HepG2 (cell line): ENCODE results near the gene COQ9. TPM values are rescaled to one million over a fixed set of nuclear protein-coding genes. Genes with fewer than 3 reads are reported as not detected.

ENCODE experiments used
- AGO2 ChIP-seq: fragments of 200-400 bp; formaldehyde crosslinking; optimal IDR thresholded peaks from 2 replicates; pipeline ENCODE3; 2017; ENCODE audit warnings: mild to moderate bottlenecking, low read depth, low read length, moderate library complexity
- GTF2F1 ChIP-seq: fragments of 150-350 bp; IDR thresholded peaks from 2 replicates; pipeline ENCODE4 v1.6.1; 2014; ENCODE audit warnings: low read length
- HES4 ChIP-seq: sonication (generic); formaldehyde crosslinking; IDR thresholded peaks from 2 replicates; pipeline ENCODE4 v1.9.0; 2021; ENCODE audit warnings: mild to moderate bottlenecking, missing genetic modification reagents, borderline replicate concordance
- HOXA7 ChIP-seq: sonication (generic); formaldehyde crosslinking; IDR thresholded peaks from 2 replicates; pipeline ENCODE4 v1.8.1; 2022; ENCODE audit warnings: mild to moderate bottlenecking, missing genetic modification reagents, moderate library complexity
- KDM1A ChIP-seq: IDR thresholded peaks from 2 replicates; pipeline ENCODE4 v1.6.1; 2016; ENCODE audit warnings: missing compliant biosample characterization
- KDM3A ChIP-seq: IDR thresholded peaks from 2 replicates; pipeline ENCODE4 v1.6.1; 2018; ENCODE audit warnings: low read depth, missing compliant biosample characterization
- KLF9 ChIP-seq: IDR thresholded peaks from 2 replicates; pipeline ENCODE4 v1.6.1; 2016; ENCODE audit warnings: low read depth
- PCBP2 ChIP-seq: fragments of 200-400 bp; formaldehyde crosslinking; optimal IDR thresholded peaks from 2 replicates; pipeline ENCODE3; 2018; ENCODE audit warnings: low read length, low read depth; ENCODE audit not compliant: poor library complexity, severe bottlenecking
- RARG ChIP-seq: sonication (generic); formaldehyde crosslinking; IDR thresholded peaks from 2 replicates; pipeline ENCODE4 v1.4.0; 2020; ENCODE audit warnings: low read depth, mild to moderate bottlenecking, missing genetic modification reagents
- YY1 ChIP-seq: IDR thresholded peaks from 2 replicates; pipeline ENCODE4 v1.6.1; 2011; ENCODE audit warnings: low read length, low read depth, moderate library complexity, mild to moderate bottlenecking; ENCODE audit not compliant: insufficient read depth, insufficient replicate concordance
- ZBTB1 ChIP-seq: sonication (generic); formaldehyde crosslinking; IDR thresholded peaks from 2 replicates; pipeline ENCODE4 v1.4.0; 2020; ENCODE audit warnings: missing genetic modification reagents, borderline replicate concordance
- ZMAT3 ChIP-seq: sonication (generic); formaldehyde crosslinking; conservative IDR thresholded peaks from 2 replicates; pipeline ENCODE4 v1.7.0; 2021; ENCODE audit warnings: missing genetic modification reagents
- ZNF121 ChIP-seq: sonication (generic); formaldehyde crosslinking; IDR thresholded peaks from 2 replicates; pipeline ENCODE4 v1.5.0; 2020; ENCODE audit warnings: mild to moderate bottlenecking, missing genetic modification reagents
- ZNF124 ChIP-seq: sonication (generic); formaldehyde crosslinking; IDR thresholded peaks from 2 replicates; pipeline ENCODE4 v1.4.0; 2020; ENCODE audit warnings: missing genetic modification reagents
- ZNF160 ChIP-seq: sonication (generic); formaldehyde crosslinking; IDR thresholded peaks from 2 replicates; pipeline ENCODE4 v1.8.0; 2022; ENCODE audit warnings: mild to moderate bottlenecking, inconsistent platforms, missing genetic modification reagents
- ZNF274 ChIP-seq: sonication (generic); formaldehyde crosslinking; IDR thresholded peaks from 2 replicates; pipeline ENCODE4 v1.5.1; 2020; ENCODE audit warnings: mild to moderate bottlenecking, missing genetic modification reagents
- ZNF569 ChIP-seq: sonication (generic); formaldehyde crosslinking; IDR thresholded peaks from 2 replicates; pipeline ENCODE4 v1.5.0; 2020; ENCODE audit warnings: mild to moderate bottlenecking, missing genetic modification reagents, moderate library complexity, borderline replicate concordance
- ZNF782 ChIP-seq: sonication (generic); formaldehyde crosslinking; IDR thresholded peaks from 2 replicates; pipeline ENCODE4 v1.4.0; 2020; ENCODE audit warnings: missing genetic modification reagents, mild to moderate bottlenecking, borderline replicate concordance
- polyA plus RNA-seq, 8 experiments: library from polyadenylated mRNA; depleted of rRNA in 3 of 8; stranded (reverse) in 7 of 8; unstranded in 1 of 8; fragments of >200 nt; fragmentation: Illumina TruSeq in 4 of 8; extraction: Trizol in 4 of 8; gene quantifications; 2 replicates each; pipeline versions ENCODE4 v1.2.1 to v1.2.3, GENCODE V29; 2011 to 2016; ENCODE audit warnings: low read depth in 4 of 8, missing spikeins in 1 of 8, mixed read lengths in 1 of 8; ENCODE audit not compliant: insufficient read depth in 1 of 8
- total RNA-seq, 5 experiments: library from RNA; depleted of rRNA; stranded (reverse); fragments of >200 nt; fragmentation: Illumina TruSeq; extraction: Trizol; gene quantifications; 2 replicates each; pipeline ENCODE4 v1.2.3, GENCODE V29; 2016; ENCODE audit warnings: low read depth in 1 of 5
- TF ChIP-seq, protein P1 (sequence below): sonication (generic); formaldehyde crosslinking; IDR thresholded peaks from 2 replicates; pipeline ENCODE4 v1.5.0; 2020; ENCODE audit warnings: mild to moderate bottlenecking, missing genetic modification reagents
- TF ChIP-seq, protein P2 (sequence below): sonication (generic); formaldehyde crosslinking; IDR thresholded peaks from 2 replicates; pipeline ENCODE4 v1.4.0; 2020; ENCODE audit warnings: missing genetic modification reagents
- TF ChIP-seq, protein P3 (sequence below): sonication (generic); formaldehyde crosslinking; IDR thresholded peaks from 2 replicates; pipeline ENCODE4 v1.8.1; 2022; ENCODE audit warnings: mild to moderate bottlenecking, missing genetic modification reagents
- TF ChIP-seq, protein P4 (sequence below): sonication (generic); formaldehyde crosslinking; IDR thresholded peaks from 2 replicates; pipeline ENCODE4 v1.8.0; 2022; ENCODE audit warnings: mild to moderate bottlenecking, missing genetic modification reagents, moderate library complexity

The COQ9 gene
- total and polyA plus RNA-seq, 2 of the 13 experiments (the other 11 are each of a cell fraction or from before 2014, with no cell fraction given) = 57.5 to 108 TPM

DNA sequence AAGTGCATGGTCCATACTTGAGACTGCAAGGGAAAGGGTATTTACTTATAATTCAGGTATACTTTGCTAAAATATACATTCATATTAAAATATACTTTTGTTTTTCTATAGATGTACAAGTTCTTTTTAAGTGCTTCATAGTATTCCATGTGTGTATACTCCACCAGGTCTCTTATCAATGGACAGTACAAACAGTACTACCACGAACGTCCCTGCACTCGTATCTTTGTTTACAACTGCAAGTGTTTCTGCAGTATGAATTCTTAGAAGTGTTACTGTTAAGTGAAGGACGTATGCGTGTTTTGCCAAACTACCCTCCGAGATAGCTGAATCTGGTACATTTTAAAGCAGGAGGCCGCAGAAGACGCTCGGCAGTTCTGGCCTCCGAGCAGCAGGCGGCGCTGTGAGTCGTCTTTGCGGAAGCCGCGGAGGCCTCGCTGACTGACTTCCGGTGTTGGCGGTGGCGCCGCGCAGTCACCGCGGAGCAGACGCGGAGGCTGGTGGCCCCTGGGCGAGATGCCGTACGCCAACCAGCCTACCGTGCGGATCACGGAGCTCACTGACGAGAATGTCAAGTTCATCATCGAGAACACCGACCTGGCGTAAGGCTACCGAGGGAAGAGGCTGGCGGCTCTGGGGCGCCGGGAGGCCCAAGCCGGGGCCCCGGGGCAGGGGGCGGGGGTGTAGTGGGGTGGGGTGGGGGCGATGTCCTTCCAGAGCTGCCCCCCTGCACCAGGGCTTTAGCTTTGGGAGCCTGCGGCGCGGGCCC, 15.1 kb downstream of the COQ9 start, which contains the start of gene POLR2C (continued):
- no peak for TF ChIP-seq HOXA7 (CRISPR knock-in tag)
- TF ChIP-seq KDM3A = peak; percentile 86
- TF ChIP-seq PCBP2 = no peak
- peak; percentile 95 for TF ChIP-seq KLF9
- TF ChIP-seq AGO2 = peak; percentile 91
- peak; percentile 92; the same call in 1 of the 2 replicates for TF ChIP-seq ZNF782
- peak; percentile 95 for TF ChIP-seq ZNF124 (CRISPR knock-in tag)
- TF ChIP-seq, protein P1, sequence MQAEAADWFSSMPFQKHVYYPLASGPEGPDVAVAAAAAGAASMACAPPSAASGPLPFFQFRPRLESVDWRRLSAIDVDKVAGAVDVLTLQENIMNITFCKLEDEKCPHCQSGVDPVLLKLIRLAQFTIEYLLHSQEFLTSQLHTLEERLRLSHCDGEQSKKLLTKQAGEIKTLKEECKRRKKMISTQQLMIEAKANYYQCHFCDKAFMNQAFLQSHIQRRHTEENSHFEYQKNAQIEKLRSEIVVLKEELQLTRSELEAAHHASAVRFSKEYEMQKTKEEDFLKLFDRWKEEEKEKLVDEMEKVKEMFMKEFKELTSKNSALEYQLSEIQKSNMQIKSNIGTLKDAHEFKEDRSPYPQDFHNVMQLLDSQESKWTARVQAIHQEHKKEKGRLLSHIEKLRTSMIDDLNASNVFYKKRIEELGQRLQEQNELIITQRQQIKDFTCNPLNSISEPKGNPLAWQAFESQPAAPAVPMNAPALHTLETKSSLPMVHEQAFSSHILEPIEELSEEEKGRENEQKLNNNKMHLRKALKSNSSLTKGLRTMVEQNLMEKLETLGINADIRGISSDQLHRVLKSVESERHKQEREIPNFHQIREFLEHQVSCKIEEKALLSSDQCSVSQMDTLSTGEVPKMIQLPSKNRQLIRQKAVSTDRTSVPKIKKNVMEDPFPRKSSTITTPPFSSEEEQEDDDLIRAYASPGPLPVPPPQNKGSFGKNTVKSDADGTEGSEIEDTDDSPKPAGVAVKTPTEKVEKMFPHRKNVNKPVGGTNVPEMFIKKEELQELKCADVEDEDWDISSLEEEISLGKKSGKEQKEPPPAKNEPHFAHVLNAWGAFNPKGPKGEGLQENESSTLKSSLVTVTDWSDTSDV (CRISPR knock-in tag) = peak; percentile 94
- TF ChIP-seq ZNF569 (CRISPR knock-in tag) = no peak
- TF ChIP-seq ZMAT3 (CRISPR knock-in tag) = peak; percentile 94
- no peak for TF ChIP-seq RARG (CRISPR knock-in tag)
- TF ChIP-seq, protein P2, sequence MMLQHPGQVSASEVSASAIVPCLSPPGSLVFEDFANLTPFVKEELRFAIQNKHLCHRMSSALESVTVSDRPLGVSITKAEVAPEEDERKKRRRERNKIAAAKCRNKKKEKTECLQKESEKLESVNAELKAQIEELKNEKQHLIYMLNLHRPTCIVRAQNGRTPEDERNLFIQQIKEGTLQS = peak; percentile 57; the same call in 1 of the 2 replicates
- no peak; the same call in 1 of the 2 replicates for TF ChIP-seq HES4 (CRISPR knock-in tag)
- TF ChIP-seq, protein P3, sequence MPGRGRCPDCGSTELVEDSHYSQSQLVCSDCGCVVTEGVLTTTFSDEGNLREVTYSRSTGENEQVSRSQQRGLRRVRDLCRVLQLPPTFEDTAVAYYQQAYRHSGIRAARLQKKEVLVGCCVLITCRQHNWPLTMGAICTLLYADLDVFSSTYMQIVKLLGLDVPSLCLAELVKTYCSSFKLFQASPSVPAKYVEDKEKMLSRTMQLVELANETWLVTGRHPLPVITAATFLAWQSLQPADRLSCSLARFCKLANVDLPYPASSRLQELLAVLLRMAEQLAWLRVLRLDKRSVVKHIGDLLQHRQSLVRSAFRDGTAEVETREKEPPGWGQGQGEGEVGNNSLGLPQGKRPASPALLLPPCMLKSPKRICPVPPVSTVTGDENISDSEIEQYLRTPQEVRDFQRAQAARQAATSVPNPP = no peak
- TF ChIP-seq YY1 = peak; percentile 89
- no peak for TF ChIP-seq GTF2F1
- TF ChIP-seq, protein P4, sequence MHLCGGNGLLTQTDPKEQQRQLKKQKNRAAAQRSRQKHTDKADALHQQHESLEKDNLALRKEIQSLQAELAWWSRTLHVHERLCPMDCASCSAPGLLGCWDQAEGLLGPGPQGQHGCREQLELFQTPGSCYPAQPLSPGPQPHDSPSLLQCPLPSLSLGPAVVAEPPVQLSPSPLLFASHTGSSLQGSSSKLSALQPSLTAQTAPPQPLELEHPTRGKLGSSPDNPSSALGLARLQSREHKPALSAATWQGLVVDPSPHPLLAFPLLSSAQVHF = no peak
- 0 out of 2 replicates have a peak, but pooled peaks have one; percentile 14 for TF ChIP-seq ZBTB1 (CRISPR knock-in tag)
- TF ChIP-seq KDM1A (CRISPR knock-in tag) = no peak
- TF ChIP-seq ZNF274 = peak; percentile 75; the same call in 1 of the 2 replicates
- TF ChIP-seq ZNF121 (CRISPR knock-in tag) = no peak
- peak; percentile 89 for TF ChIP-seq ZNF160
